NCI-H146 (cell line): Measurements from ENCODE around the gene USP9X.
A peak's percentile ranks its signal among the peaks of the same experiment; 100 is the strongest.
"Not testable (repeated sequence)": the region's sequence is repeated elsewhere in the genome, so short reads cannot be mapped to it uniquely, and the experiment has no call there.

Source experiments
- DNase-seq: peaks from one replicate; lab custom pipeline; 2025; lab: John Stamatoyannopoulos, UW

Gene USP9X, protein sequence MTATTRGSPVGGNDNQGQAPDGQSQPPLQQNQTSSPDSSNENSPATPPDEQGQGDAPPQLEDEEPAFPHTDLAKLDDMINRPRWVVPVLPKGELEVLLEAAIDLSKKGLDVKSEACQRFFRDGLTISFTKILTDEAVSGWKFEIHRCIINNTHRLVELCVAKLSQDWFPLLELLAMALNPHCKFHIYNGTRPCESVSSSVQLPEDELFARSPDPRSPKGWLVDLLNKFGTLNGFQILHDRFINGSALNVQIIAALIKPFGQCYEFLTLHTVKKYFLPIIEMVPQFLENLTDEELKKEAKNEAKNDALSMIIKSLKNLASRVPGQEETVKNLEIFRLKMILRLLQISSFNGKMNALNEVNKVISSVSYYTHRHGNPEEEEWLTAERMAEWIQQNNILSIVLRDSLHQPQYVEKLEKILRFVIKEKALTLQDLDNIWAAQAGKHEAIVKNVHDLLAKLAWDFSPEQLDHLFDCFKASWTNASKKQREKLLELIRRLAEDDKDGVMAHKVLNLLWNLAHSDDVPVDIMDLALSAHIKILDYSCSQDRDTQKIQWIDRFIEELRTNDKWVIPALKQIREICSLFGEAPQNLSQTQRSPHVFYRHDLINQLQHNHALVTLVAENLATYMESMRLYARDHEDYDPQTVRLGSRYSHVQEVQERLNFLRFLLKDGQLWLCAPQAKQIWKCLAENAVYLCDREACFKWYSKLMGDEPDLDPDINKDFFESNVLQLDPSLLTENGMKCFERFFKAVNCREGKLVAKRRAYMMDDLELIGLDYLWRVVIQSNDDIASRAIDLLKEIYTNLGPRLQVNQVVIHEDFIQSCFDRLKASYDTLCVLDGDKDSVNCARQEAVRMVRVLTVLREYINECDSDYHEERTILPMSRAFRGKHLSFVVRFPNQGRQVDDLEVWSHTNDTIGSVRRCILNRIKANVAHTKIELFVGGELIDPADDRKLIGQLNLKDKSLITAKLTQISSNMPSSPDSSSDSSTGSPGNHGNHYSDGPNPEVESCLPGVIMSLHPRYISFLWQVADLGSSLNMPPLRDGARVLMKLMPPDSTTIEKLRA (N-terminal part only)

GRCh38 chrX:41084893-41085511, at the start of gene USP9X:
USP9X (plus strand) TSS chrX:41085445; CDS start chrX:41123629, 38,184 bp downstream.
- DNase-seq = peak; percentile 88

DNA sequence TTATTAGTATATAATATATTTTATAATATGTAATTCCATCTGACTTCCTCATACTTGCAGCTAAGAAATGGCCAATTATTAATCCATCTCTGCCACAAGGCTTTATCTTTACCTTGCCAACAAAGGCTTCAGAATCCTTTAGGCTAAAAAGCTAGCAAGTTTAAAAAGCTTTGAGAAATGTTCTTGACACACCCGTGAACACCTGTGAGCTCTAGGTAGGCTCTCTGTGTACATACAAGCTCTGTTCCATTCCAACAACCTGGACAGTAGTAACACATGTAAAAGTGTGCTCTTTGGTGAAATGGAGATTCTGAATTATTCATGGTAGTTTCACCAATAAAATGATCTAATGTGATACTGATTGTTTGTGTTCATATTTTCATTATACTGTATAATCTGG, 49.7 kb upstream of the USP9X start:
- no peak for DNase-seq

DNA sequence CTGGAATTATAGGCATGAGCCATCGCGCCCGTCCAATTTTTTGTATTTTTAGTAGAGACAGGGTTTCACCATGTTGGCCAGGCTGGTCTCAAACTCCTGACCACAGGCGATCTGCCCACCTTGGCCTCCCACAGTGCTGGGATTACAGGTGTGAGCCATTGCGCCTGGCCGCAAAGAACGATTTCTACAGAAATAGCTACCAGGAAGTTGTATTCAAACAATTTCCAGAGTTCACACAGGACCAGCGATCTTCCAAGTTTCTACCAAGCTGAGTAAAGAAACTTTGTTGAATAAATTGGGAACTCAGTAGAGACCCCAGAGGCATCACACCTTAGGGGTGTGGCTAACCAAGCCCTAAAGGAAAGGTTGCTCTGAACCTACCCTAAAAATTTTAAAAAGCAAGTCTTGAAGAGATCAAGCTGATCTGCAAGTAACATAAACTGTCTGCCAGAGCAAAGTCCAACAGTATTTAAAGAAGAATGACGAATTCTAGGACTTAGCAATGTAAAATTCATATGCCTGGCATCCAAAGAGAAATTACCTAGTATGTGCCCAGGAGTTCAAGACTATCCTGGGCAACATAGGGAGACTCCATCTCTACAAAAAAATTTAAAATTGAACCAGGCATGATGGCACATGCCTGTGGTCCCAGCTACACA, 48.4 kb upstream of the USP9X start:
- DNase-seq = no peak

DNA sequence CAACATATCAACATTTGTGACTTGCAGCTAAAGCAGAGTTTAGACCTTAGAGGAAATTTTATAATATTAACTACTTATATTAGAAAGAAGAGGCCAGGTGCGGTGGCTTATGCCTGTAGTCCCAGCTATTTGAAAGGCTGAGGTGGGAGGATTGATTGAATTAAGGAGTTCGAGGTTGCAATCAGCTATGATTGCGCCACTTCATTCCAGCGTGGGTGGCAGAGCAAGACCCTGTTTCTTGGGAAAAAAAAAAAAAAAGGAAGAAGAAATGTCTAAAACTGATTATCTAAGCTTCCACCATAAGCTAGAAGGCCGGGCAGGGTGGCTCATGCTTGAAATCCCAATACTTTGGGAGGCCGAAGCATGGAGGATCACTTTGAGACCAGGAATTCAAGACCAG, 42.0 kb upstream of the USP9X start:
- no peak for DNase-seq

DNA sequence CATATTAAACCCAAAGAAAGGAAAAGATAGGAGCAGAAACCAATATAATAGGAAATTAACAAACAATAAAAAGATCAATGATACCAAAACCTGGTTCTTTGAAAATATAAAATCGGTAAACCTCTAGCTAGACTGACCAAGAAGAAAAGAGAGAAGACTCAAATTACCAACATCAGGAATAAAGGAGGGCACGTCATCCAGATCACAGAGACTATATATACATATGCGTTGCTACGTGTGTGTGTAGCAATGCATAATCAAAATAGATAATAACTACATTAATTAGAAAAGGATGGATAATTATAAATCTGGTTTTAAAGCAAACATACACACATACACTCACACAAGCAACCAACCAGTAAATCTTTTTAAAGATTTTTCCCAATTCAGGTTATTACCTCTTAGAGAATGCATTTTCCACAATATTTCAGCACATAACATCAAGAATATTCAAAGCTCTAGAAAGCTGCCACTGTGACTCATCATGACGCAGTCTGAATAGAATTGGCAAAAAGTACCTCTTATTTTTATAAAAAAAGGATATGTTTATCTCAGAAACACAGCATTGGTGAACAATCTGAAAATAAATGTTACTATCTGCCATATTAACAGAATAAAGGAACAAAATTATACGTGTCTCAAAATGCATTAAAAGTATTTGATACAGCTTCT, 41.4 kb upstream of the USP9X start:
- no peak for DNase-seq

DNA sequence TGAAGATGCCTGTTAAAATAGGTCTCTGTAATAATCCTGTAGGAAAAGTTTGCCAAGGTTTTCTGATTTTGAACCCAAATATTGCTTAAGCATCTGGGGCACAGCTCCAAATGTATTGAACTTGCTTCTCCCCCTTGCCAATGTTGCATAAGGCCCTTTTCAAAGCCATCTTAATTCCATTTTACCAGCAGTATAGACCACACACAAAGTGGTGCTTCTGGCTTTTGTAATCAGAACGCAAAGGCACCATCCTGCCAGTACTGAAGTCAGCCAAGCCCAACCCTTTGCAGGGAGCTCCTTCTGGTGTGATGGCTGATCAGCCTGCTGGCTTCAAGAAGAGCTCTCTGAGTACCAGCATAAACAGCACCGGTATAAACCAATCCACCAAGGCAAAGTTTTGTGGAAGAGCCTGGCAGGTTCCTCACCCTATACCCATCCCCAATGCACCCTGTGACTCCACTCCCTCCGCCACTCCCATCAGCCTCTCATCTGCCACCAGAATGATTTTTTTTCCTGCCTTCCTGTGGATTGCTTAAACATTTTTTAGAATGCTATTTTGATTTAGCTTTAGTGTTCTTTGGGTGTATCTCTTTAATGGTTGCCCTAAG, 39.2 kb upstream of the USP9X start:
- DNase-seq = no peak

DNA sequence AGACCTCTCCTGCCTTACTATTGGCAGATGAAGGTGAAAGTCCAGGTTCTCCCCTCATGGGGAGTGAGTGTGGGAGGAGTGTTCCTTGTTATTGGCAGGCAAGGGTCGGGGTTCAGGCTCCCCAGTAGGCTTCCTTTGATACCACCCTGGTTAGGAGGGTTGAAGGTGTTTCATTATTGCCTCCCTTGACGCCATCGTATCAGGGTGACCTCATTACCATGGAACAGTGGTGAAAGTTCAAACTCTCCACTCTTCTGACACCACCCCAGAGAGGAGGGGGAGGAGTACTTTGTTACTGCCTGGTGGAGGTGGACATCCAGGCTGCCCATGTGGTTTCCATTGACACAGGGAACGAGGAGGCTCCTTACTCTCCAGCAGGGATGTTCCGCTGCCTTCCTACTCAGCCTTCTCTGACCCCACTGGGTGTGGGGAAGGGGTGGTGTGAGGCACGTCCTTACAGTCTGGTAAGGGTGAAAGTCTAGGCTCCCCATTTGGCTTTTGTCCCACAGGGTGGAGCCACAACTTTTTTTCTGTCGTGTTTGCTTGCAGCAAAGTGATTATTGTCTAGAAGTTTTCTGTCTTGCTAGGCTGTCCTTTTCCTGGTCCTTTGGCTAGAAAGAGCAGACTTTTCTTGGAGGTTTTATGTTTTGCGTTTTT, 37.2 kb upstream of the USP9X start:
- no peak for DNase-seq

DNA sequence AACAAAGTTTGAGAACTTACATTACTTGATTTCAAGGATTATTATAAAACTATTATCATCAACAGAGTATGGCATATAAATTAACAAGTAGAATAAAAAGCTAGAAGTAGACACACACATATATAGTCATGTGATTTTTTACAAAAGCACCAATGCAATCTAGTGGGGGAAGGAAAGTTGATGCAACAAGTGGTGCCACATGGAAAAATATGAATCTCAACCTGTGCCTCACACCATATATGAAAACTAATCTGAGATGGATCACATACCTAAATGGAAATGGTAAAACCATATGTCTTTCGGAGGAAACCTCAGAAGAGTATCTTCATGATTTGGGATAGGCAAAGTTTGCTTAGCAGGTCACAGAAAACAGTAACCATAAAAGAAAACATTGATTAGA, 34.9 kb upstream of the USP9X start:
- no peak for DNase-seq

DNA sequence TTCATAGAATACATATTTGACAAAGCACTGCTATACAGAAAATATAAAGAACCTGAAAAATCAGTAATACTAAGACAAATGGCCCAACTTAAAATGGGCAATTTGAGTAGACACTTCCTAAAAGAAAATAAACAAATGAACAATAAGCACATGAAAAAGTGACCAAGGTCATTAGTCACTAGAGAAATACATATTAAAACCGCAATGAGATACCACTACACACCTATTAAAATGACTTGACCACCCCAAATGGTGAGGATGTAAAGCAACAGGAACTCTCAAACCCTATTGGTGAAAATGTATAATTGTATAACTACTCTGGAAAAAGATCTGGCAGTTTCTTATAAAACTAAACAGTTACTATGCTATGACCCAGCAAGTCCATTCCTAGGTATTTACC, 34.0 kb upstream of the USP9X start:
- no peak for DNase-seq

DNA sequence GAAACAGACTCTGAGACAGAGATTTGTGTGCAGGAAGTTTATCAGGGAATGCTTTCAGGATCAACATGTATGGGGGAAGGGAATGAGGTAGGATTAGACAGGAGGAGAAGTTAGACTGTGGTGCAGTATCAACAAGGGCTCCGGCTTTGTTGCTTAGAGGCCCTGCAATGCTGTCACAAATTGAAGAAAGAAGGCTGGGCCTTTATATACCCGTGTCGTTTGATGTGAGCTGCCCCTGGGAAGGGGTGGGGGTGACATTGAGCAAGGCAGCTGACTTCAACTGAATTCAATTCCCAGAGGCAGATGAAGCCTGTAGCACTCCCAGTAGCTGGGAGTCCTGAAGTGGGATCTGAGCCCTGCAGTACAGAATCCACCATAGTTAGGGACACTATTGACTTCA, 29.5 kb upstream of the USP9X start:
- DNase-seq = no peak

DNA sequence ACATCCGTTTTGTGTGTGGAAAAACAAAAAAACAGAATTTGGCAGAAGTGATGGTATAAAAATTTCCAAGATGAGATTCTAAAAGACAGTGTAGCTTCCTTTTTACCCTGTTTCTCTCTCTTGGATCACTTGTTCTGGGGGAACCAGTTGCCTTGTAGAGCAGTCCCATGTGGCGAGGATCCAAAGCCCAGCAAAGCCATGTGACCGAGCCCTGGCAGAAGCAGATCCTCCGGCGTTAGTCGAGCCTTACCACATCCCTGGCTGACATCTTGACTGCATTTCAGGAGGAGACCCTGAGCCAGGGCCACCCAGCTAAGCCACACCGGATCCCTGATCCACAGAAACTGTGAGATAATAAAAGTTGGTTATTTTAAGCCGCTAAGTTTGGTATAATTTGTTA, 22.0 kb upstream of the USP9X start:
- not testable (repeated sequence) for DNase-seq

GRCh38 chrX:41064018-41064417, 21.2 kb upstream of the USP9X start:
- DNase-seq = no peak

DNA sequence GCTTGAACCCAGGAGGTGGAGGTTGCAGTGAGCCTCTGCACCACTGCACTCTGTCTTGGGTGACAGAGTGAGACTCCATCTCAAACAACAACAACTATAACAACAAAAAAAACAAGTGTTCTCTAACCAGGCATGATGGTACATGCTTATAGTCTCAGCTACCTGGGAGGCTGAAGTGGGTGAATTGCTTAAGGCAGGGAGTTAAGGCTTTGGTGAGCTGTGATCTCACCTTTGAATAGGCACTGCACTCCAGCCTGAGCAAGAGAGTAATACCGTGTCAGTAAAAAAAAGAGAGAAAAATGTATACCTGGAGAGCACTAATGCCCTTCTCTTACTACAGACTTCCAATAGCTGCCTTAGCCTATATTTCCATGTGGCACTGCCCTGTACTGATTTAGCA, 18.9 kb upstream of the USP9X start:
- DNase-seq = no peak

GRCh38 chrX:41066969-41067368, 18.3 kb upstream of the USP9X start:
- no peak for DNase-seq

DNA sequence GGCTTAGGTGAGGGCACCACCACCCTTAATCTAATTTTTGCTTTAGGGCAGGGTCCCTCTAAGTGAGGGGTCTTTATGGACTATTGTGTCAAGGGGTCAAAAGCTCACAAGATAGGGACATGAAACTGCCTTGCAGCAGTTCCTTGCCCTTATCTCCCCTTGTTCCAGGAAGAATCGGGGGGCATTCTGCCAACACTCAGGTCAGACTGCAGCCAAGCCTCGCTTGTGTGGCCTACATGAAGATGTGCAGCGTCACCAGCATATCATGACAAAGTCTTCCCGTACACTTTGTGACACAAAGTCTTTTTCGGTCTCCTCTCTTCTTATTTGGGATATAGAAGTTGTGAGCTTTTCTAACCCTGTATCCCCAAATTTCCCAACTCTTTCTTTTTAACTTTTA, 17.5 kb upstream of the USP9X start:
- DNase-seq = no peak

- DNase-seq = no peak
Observed at GRCh38 chrX:41076742-41077141, 8.5 kb upstream of the USP9X start.

- no peak for DNase-seq
Observed at GRCh38 chrX:41081821-41082220, 3.4 kb upstream of the USP9X start.

GRCh38 chrX:41082783-41083182, 2.5 kb upstream of the USP9X start:
- no peak for DNase-seq

DNA sequence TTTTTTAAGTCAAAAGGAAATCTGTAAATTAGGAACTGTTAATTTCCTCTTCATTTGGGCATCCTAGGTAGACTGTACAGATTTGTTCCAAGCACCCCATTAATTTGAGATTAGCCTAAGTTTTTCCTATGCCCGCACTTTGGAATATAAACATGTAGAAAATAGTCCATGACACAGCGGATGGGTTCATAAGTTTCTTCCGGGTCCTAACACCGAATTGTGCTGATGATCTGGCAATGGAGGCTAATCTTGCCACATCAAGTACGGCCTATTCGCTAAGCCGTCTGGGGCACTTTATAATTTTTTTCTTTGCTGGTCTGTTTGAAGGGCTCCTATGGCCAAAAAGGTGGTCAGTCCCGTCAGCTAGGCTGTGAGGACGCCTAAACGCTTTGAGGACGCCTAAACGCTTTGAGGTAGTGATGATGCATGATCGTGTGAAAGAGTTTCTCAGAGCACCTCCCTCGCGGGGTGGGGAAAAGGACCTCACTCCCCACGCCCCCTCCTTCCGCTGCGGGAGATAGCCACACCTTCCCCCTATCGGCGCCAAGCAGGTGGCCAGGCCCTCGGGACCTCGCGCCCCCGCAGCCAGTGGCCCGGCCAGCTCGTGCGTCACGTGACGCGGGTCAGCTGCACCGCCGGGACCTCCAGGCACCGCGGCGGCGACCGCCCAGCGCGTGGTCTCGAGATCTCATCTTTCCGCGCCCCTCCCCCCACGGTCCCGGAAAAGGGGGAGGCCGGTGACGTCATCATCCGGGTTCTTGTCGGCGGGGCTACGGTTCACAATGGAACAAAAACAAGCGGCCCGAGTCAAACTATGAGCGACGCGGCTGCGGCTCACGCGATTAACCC, 977 bp upstream of the USP9X start:
- peak; percentile 97 for DNase-seq
